HG03342 (cell line): ENCODE data around the gene WFDC1.

Experiments used
- ATAC-seq: cut with Tn5 transposase; IDR thresholded peaks from one replicate; pipeline ENCODE4 v1.9.1; 2021; ENCODE audit warnings: mild to moderate bottlenecking, moderate library complexity; ENCODE audit not compliant: unreplicated experiment

WFDC1 gene

GRCh38 chr16:84294531-84295142 is at the start of gene WFDC1:
Gene WFDC1 (plus strand): TSS chr16:84294878. CDS start chr16:84294972, 94 bp downstream.
- ATAC-seq: no peak

- ATAC-seq: no peak
Observed at GRCh38 chr16:84245956-84246678, 48.6 kb upstream of the WFDC1 start.

GRCh38 chr16:84246679-84247077 is 48.0 kb upstream of the WFDC1 start:
- ATAC-seq: no peak

GRCh38 chr16:84247331-84247730 is 47.3 kb upstream of the WFDC1 start:
- no peak for ATAC-seq

- ATAC-seq: no peak
Observed at GRCh38 chr16:84247844-84248243, 46.8 kb upstream of the WFDC1 start.

GRCh38 chr16:84252184-84252583 is 42.5 kb upstream of the WFDC1 start:
- ATAC-seq: no peak

- ATAC-seq: no peak
Observed at GRCh38 chr16:84253173-84253572, 41.5 kb upstream of the WFDC1 start.

- no peak for ATAC-seq
Observed at GRCh38 chr16:84254062-84254461, 40.6 kb upstream of the WFDC1 start.

GRCh38 chr16:84255050-84255810 is 39.4 kb upstream of the WFDC1 start:
- ATAC-seq: no peak

GRCh38 chr16:84258266-84258665 is 36.4 kb upstream of the WFDC1 start:
- no peak for ATAC-seq

GRCh38 chr16:84259691-84260090 is 35.0 kb upstream of the WFDC1 start:
- no peak for ATAC-seq

- ATAC-seq: no peak
Observed at GRCh38 chr16:84260766-84261554, 33.7 kb upstream of the WFDC1 start.

- ATAC-seq: no peak
Observed at GRCh38 chr16:84262031-84262430, 32.6 kb upstream of the WFDC1 start.

GRCh38 chr16:84262939-84263338 is 31.7 kb upstream of the WFDC1 start:
- no peak for ATAC-seq

GRCh38 chr16:84266451-84266850 is 28.2 kb upstream of the WFDC1 start:
- no peak for ATAC-seq

GRCh38 chr16:84267380-84267779 is 27.3 kb upstream of the WFDC1 start:
- ATAC-seq: no peak

GRCh38 chr16:84268291-84269040 is 26.2 kb upstream of the WFDC1 start:
- no peak for ATAC-seq

- no peak for ATAC-seq
Observed at GRCh38 chr16:84270071-84270470, 24.6 kb upstream of the WFDC1 start.

- ATAC-seq: no peak
Observed at GRCh38 chr16:84270531-84270930, 24.1 kb upstream of the WFDC1 start.

GRCh38 chr16:84271037-84271436 is 23.6 kb upstream of the WFDC1 start:
- ATAC-seq: no peak
